DMS 273 (cell line): ENCODE data around the gene SCGB1D1.

ENCODE experiments used
- DNase-seq: peaks from one replicate; lab custom pipeline; 2025; ENCODE audit not compliant: unreplicated experiment; lab: John Stamatoyannopoulos, UW

The SCGB1D1 gene

DNA sequence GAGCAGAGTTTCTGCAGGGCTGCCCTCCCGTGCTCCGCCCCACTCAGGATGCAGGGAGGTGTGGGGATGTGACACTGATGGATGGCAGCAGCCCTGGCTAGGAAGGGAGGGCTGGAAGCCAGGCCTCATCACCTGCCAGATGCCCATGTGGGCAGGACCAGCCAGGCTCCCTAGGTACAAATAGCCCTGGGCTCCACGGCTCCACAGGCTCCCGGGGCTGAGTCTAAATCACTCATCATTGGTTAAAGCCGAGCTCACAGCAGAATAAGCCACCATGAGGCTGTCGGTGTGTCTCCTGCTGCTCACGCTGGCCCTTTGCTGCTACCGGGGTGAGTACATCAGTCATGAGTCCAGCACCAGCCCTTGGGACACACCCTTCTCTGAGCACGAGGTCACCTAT is at the start of gene SCGB1D1:
SCGB1D1 (plus strand) TSS at position 206 of the 400 bp plus-strand sequence; CDS start at position 275, 69 bp downstream.
- DNase-seq, result no peak

DNA sequence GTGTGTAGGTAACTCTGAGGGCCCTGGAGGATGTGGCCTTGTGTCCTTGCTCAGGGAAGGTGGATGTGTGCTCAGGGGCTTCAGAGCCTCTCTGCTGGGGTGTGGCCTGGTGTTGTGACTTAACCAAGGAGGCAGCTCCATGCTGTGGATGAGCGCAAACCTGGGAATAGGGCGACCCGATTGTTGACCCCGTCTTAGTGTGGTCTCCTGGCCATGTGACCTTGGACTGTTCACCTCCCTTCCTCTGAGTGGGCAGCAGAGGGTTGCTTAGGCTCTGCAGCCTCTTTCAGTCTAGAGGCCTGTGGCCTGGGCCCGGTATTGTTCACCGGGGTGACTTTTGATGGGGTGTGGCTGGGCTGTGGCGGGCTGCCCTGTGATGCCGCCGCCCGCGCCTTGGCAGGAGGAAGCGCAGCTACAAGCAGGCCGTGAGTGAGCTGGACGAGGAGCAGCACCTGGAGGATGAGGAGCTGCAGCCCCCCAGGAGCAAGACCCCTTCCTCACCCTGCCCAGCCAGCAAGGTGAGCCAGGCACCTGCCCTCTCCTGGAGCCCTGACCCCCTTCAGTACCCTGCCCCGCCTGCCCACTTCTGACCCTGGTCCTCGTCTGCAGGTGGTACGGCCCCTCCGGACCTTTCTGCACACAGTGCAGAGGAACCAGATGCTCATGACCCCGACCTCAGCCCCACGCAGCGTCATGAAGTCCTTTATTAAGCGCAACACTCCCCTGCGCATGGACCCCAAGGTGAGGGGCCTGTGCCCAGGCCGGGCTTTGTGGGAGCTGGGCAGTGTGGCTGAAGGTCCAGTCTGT is 49.5 kb upstream of the SCGB1D1 start:
- no peak for DNase-seq

DNA sequence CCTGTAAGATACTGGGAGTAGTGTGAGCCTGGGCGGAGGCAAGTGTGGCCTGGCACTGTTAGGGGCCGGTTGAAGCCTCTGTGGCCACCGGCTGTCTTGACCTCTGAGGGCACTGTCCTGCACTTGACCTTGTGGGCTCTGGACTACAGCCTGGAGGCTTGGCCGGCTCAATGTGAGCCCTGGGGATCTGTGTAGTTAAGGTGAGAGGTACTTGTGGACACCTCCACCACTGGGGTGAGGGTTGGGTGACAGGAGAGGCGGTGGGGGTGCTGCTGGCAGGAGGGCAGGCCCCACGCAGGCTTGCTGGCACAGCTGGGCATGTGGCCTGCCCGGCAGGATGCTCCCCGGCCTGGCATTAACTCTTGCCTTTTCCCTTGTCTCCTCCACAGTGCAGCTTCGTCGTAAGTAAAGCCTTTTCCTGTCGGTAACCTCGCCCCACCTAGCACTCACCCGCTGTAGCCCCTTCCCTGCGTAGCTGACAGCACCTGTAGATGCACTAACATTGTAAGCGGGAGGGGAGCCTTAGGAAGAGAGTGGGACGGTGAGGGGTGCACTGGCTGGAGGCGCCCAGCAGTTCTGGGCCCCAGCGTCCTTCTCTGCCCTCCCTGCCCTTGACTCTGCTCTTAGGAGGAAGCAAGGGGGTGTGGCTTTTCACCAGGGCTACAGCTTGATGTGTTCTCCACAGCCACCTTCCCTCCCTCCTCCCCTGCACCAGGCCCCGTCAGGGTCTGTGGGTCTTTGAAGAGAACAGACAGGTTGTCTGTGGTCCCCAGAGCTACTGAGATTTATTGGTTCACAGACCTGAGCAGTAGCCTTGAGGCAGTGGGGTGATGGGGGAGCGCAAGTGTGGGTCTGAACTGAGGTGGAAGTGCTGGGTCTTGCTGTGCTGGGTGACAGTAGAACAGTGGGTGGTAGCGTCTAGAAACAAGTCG is 48.6 kb upstream of the SCGB1D1 start:
- DNase-seq, result no peak

DNA sequence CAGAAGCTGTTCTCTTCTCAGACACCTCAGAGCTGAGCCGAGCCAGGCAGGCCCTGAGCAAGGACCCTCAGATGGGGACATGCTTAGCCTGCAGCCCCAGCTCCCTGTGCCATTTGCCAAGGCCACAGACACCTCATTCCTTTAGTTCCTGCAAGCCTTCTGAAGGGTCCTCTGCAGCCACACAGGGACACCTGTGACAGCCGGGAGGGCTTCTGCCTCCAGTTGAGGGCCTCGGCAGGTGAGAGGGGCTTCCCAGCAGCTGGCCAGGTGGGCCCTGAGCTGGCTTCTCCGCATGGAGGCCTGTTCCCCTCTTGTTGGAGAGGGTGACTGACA is 48.0 kb upstream of the SCGB1D1 start:
- DNase-seq, result no peak

DNA sequence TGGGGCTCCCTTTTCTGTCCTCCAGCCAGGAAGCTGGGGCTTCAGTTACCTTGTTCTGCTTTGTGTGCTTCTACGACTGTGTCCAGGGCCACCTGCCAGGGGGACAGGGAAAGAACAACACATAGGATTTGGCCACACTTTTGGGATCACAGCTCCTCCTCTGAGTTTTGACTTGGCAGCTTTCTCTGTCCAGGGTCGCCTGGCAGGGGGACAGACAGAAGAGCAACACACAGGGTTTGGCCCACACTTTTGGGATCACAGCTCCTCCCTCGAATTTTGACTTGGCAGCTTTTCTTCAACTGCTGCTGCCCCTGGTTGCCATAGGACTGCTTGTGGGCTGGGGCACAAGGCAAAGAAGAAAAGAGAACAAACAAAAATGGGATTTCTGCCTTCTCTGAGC is 47.1 kb upstream of the SCGB1D1 start:
- DNase-seq, result no peak

GRCh38 chr11:62143727-62144126 is 46.3 kb upstream of the SCGB1D1 start:
- no peak for DNase-seq

- no peak for DNase-seq
Measured at GRCh38 chr11:62144641-62145255, 45.3 kb upstream of the SCGB1D1 start.

- DNase-seq, result no peak
Measured at GRCh38 chr11:62145261-62145871, 44.6 kb upstream of the SCGB1D1 start.

- DNase-seq, result no peak
Measured at GRCh38 chr11:62146476-62147200, 43.4 kb upstream of the SCGB1D1 start.

GRCh38 chr11:62147545-62147944 is 42.5 kb upstream of the SCGB1D1 start:
- no peak for DNase-seq

GRCh38 chr11:62148271-62148980 is 41.6 kb upstream of the SCGB1D1 start:
- DNase-seq, result no peak

GRCh38 chr11:62149986-62150886 is 39.8 kb upstream of the SCGB1D1 start:
- DNase-seq, result no peak

GRCh38 chr11:62150887-62151736 is 38.9 kb upstream of the SCGB1D1 start:
- DNase-seq, result no peak

DNA sequence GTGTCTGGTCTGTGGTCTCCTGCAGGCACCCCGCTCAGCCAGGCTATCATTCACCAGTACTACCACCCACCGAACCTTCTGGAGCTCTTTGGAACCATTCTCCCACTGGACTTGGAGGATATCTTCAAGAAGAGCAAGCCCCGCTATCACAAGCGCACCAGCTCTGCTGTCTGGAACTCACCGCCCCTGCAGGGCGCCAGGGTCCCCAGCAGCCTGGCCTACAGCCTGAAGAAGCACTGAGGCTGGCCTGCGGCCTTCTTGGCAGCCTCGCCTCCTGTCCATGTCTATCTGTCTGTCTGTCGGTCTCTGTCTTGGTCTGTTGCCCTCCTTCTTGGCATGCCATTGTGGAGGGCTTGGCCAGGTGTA is 38.3 kb upstream of the SCGB1D1 start:
- DNase-seq, result no peak

DNA sequence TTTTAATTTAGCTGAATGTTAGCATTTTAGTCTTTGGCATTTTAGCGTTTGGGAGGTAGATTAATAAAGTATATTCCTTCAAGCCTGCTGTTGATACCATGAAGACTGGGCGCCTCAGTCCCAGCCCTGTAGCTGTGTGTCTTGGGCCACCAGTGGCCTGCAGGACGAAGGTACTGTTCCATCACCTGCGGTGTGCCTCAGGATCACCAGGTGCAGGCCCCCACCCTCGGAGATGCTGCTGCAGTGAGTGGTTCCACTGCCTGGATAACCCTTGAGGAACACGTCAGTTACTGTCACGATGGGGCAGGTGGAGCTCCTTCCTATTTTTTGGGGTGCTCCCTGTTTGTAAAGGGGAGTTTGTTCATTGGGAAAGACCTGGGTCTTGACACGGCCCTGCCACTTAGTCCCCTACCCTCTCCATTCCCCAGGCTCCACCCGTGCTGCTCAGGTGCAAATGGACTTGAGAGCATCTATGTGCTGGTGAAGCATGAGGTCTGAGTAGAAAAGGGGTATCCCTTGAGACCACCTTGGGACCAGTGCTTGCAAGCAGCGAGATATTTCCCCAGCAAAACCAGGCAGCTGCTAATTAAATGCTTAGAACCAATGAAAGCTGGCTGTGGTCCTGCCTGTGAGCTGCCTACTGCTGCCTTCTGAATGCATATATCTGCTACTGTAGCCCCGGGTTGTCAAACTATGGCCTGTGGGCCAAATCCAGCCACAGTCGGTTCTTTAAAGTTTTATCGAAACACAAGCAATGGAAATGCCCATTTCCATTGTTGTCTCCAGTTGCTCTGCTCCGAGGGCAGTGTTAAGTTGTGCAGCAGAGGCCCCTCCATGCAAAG is 37.5 kb upstream of the SCGB1D1 start:
- no peak for DNase-seq

GRCh38 chr11:62153087-62153395 is 37.0 kb upstream of the SCGB1D1 start:
- DNase-seq, result no peak

- no peak for DNase-seq
Measured at GRCh38 chr11:62153617-62154016, 36.4 kb upstream of the SCGB1D1 start.
